Calu3 (cell line): Measurements from ENCODE around the gene SERPINA10. TPM values are rescaled to one million over a fixed set of nuclear protein-coding genes. Genes with fewer than 3 reads are reported as not detected.

Experiments used
- BruUV-seq: library from RNA; stranded (reverse); fragments of 400-500 nt; replicated peaks from 2 replicates; lab custom pipeline; 2021; lab: Mats Ljungman, UMichigan
- CTCF ChIA-PET: fragments of 300-600 bp; sonication (Branson Sonifier 250); formaldehyde crosslinking; loops from one replicate; lab custom pipeline; 2022; ENCODE audit warnings: antibody characterized with exemption; lab: Charles Lee
- DNase-seq: peaks from one replicate; pipeline ENCODE4 v3.0.0; 2022
- H3K27ac Mint-ChIP-seq: one replicate; pipeline ENCODE4 v1.8.0; 2022; ENCODE audit warnings: mixed read lengths; ENCODE audit not compliant: unreplicated experiment
- H3K27me3 Mint-ChIP-seq: one replicate; pipeline ENCODE4 v1.8.0; 2022; ENCODE audit warnings: mixed read lengths; ENCODE audit not compliant: unreplicated experiment
- H3K36me3 Mint-ChIP-seq: one replicate; pipeline ENCODE4 v1.8.0; 2022; ENCODE audit warnings: mild to moderate bottlenecking, moderate library complexity, mixed read lengths; ENCODE audit not compliant: insufficient read depth, unreplicated experiment
- H3K4me1 Mint-ChIP-seq: one replicate; pipeline ENCODE4 v1.8.0; 2022; ENCODE audit warnings: mild to moderate bottlenecking, low read depth, mixed read lengths; ENCODE audit not compliant: unreplicated experiment
- H3K4me3 Mint-ChIP-seq: one replicate; pipeline ENCODE4 v1.8.0; 2022; ENCODE audit warnings: mild to moderate bottlenecking, low read depth, moderate library complexity, mixed read lengths; ENCODE audit not compliant: unreplicated experiment
- H3K9me3 Mint-ChIP-seq: one replicate; pipeline ENCODE4 v1.8.0; 2022; ENCODE audit warnings: low read depth, mixed read lengths; ENCODE audit not compliant: unreplicated experiment
- intact Hi-C: fragments of 100-400 bp; cut with micrococcal nuclease; formaldehyde crosslinking; loops from one replicate; pipeline ENCODE4 v1.10.0; 2022; ENCODE audit not compliant: unreplicated experiment
- total RNA-seq: library from RNA; stranded (reverse); gene quantifications from 2 replicates; pipeline ENCODE4 v1.2.3, GENCODE V29; 2022
- TF ChIP-seq, protein P1 (sequence below): fragments of 200-600 bp; IDR thresholded peaks from one replicate; pipeline ENCODE4 v1.8.0; 2022; ENCODE audit warnings: antibody characterized with exemption; ENCODE audit not compliant: unreplicated experiment

The SERPINA10 gene
- total RNA-seq, 1 experiment from 2014 or later = not detected

DNA sequence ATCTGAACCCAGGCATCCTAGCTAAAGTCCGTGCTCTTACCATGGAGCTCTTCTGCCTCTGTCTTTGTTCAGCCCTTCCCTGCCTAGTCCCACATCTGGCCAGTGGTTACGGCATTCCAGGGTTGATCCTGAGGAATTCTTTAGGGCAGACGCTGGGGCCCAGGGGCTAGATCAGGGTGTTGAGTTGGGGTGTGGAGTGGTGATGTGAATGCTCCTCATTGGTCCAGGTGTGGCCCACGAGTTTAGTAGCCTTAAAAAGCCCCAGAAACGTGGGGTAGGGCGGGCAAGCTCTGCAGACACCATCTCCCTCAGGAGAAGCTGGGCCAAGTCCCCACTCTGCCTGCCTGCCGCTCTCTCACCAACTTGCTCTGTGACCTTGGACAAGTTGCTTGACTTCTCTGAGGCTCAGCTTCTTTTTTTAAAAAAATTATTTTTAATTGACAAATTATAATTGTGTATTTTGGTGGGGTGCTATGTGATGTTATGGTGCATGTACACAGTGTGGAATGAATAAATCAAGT is 39.1 kb upstream of the SERPINA10 start:
- no TSS peak for BruUV-seq
- DNase-seq = no peak
- Mint-ChIP-seq H3K4me3 (no peak overlapping the region), H3K27me3 (no peaks in the 10 kb centered on the region), H3K36me3 (no peaks in the 10 kb centered on the region), H3K4me1 (no peaks in the 10 kb centered on the region), H3K27ac (no peak overlapping the region), H3K9me3 (no peaks in the 10 kb centered on the region)
- TF ChIP-seq, protein P1, sequence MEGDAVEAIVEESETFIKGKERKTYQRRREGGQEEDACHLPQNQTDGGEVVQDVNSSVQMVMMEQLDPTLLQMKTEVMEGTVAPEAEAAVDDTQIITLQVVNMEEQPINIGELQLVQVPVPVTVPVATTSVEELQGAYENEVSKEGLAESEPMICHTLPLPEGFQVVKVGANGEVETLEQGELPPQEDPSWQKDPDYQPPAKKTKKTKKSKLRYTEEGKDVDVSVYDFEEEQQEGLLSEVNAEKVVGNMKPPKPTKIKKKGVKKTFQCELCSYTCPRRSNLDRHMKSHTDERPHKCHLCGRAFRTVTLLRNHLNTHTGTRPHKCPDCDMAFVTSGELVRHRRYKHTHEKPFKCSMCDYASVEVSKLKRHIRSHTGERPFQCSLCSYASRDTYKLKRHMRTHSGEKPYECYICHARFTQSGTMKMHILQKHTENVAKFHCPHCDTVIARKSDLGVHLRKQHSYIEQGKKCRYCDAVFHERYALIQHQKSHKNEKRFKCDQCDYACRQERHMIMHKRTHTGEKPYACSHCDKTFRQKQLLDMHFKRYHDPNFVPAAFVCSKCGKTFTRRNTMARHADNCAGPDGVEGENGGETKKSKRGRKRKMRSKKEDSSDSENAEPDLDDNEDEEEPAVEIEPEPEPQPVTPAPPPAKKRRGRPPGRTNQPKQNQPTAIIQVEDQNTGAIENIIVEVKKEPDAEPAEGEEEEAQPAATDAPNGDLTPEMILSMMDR = no peak
- intact Hi-C loops = no loop called here
- CTCF ChIA-PET = no interaction called here

DNA sequence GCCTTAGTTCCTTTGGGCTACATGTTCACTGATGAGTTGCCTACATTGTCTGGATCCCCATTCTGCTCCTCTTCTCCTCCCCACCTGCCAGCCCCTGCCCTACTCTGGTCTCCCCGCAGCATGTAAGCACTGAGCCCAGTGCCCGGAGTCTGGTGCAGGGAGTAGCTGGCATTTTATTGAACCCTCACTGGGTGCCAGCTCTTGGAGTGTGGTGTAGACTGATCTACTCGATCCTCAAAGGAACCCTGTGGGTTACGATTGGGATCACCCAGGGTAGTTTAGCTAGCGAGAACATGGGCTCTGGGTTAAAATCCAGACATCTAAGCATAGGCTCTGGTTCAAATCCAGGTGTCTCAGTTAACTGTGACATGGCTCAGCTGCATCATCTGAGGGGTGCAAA is 38.4 kb upstream of the SERPINA10 start:
- no peak for DNase-seq
- TF ChIP-seq, protein P1 = no peak
- no peak overlapping the region for H3K4me3 Mint-ChIP-seq
- no peak overlapping the region for H3K27ac Mint-ChIP-seq
- H3K36me3 Mint-ChIP-seq = no peaks in the 10 kb centered on the region
- CTCF ChIA-PET = no interaction called here
- H3K27me3 Mint-ChIP-seq = no peaks in the 10 kb centered on the region
- H3K9me3 Mint-ChIP-seq = no peaks in the 10 kb centered on the region
- H3K4me1 Mint-ChIP-seq = no peaks in the 10 kb centered on the region
- intact Hi-C loops = no loop called here
- BruUV-seq = no TSS peak

GRCh38 chr14:94330857-94331256 is 37.8 kb upstream of the SERPINA10 start:
- Mint-ChIP-seq H3K4me3 (no peak overlapping the region), H3K27me3 (no peaks in the 10 kb centered on the region), H3K4me1 (no peaks in the 10 kb centered on the region), H3K9me3 (no peaks in the 10 kb centered on the region), H3K27ac (no peak overlapping the region), H3K36me3 (no peaks in the 10 kb centered on the region)
- TF ChIP-seq, protein P1 = no peak
- DNase-seq = no peak
- BruUV-seq = no TSS peak
- CTCF ChIA-PET = no interaction called here
- intact Hi-C loops = no loop called here

- DNase-seq = no peak
- BruUV-seq = no TSS peak
- intact Hi-C loops = no loop called here
- Mint-ChIP-seq H3K27ac (no peak overlapping the region), H3K9me3 (no peaks in the 10 kb centered on the region), H3K36me3 (no peaks in the 10 kb centered on the region), H3K27me3 (no peaks in the 10 kb centered on the region), H3K4me3 (no peak overlapping the region), H3K4me1 (no peaks in the 10 kb centered on the region)
- TF ChIP-seq, protein P1 = no peak
- CTCF ChIA-PET = no interaction called here
These were observed 37.4 kb upstream of the SERPINA10 start for GRCh38 chr14:94330432-94330831.
